Fibroblast of lung (primary cell): ENCODE data around the gene SH3BGRL2. TPM values are rescaled to one million over a fixed set of nuclear protein-coding genes. Genes with fewer than 3 reads are reported as not detected.

Experiments used
- DNase-seq, 2 donors: peaks; one replicate each; pipeline versions ENCODE4 v3.0.0 to v3.0.0-alpha.2; 2010; ENCODE audit warnings: low read depth in 2 of 2
- H2AFZ ChIP-seq: 2 replicates; pipeline ENCODE4 v1.5.1; 2012; ENCODE audit warnings: low read length, control low read depth, inconsistent platforms
- H3K27ac ChIP-seq: 2 replicates; pipeline ENCODE4 v1.5.1; 2011; ENCODE audit warnings: low read length, control low read depth; ENCODE audit not compliant: insufficient read depth
- H3K27me3 ChIP-seq: 2 replicates; pipeline ENCODE4 v1.5.1; 2011; ENCODE audit warnings: mild to moderate bottlenecking, low read length; ENCODE audit not compliant: control insufficient read depth, insufficient read depth
- H3K36me3 ChIP-seq: 2 replicates; pipeline ENCODE4 v1.5.1; 2011; ENCODE audit warnings: low read length; ENCODE audit not compliant: control insufficient read depth, insufficient read depth
- H3K4me1 ChIP-seq: 2 replicates; pipeline ENCODE4 v1.5.1; 2011; ENCODE audit warnings: low read length; ENCODE audit not compliant: control insufficient read depth, insufficient read depth; ENCODE audit errors: extremely low read depth
- H3K4me2 ChIP-seq: 2 replicates; pipeline ENCODE4 v1.5.1; 2011; ENCODE audit warnings: low read length, control low read depth; ENCODE audit not compliant: insufficient read depth; ENCODE audit errors: extremely low read depth
- H3K4me3 ChIP-seq, 4 experiments: fragments of 200-600 bp in 1 of 4; sonication (generic) in 1 of 4; replicated peaks in 1 of 4; 2 replicates each; pipeline ENCODE4 v1.5.1; 2011 to 2016; ENCODE audit warnings: low read length in 4 of 4, low read depth in 3 of 4, mild to moderate bottlenecking in 3 of 4, control low read depth in 2 of 4, inconsistent platforms in 1 of 4, mixed read lengths in 1 of 4; ENCODE audit not compliant: insufficient read depth in 1 of 4; ENCODE audit errors: control extremely low read depth in 1 of 4
- H3K79me2 ChIP-seq: 2 replicates; pipeline ENCODE4 v1.5.1; 2012; ENCODE audit warnings: mild to moderate bottlenecking, low read length, inconsistent platforms; ENCODE audit not compliant: control insufficient read depth, insufficient read depth
- H3K9ac ChIP-seq: 2 replicates; pipeline ENCODE4 v1.5.1; 2011; ENCODE audit warnings: mild to moderate bottlenecking, low read length, control low read depth; ENCODE audit not compliant: insufficient read depth
- H3K9me3 ChIP-seq: 2 replicates; pipeline ENCODE4 v1.5.1; 2012; ENCODE audit warnings: low read depth, low read length; ENCODE audit not compliant: control insufficient read depth, insufficient read depth
- H4K20me1 ChIP-seq: 2 replicates; pipeline ENCODE4 v1.5.1; 2011; ENCODE audit warnings: low read length; ENCODE audit not compliant: control insufficient read depth, insufficient read depth; ENCODE audit errors: extremely low read depth
- EZH2 ChIP-seq: IDR thresholded peaks from 2 replicates; pipeline ENCODE4 v1.5.1; 2012; ENCODE audit warnings: low read length, control low read depth, mild to moderate bottlenecking; ENCODE audit errors: missing control alignments
- polyA plus RNA-seq, 2 donors: library from polyadenylated mRNA; depleted of rRNA in 1 of 2; stranded (reverse) in 1 of 2; unstranded in 1 of 2; fragments of >200 nt; gene quantifications; 2 replicates each; pipeline ENCODE4 v1.2.1, GENCODE V29; 2011 to 2012; ENCODE audit warnings: missing spikeins in 1 of 2
- total RNA-seq: library from RNA; depleted of rRNA; stranded (reverse); fragments of >200 nt; gene quantifications from 2 replicates; pipeline ENCODE4 v1.2.1, GENCODE V29; 2014
- TF ChIP-seq, protein P1 (sequence below), 2 donors: IDR thresholded peaks in 1 of 2; conservative IDR thresholded peaks in 1 of 2; 1 replicate in 1 of 2; 2 replicates in 1 of 2; pipeline ENCODE4 v1.5.1; 2011 to 2012; ENCODE audit warnings: low read length in 2 of 2, control low read depth in 1 of 2, inconsistent platforms in 1 of 2, low read depth in 1 of 2, mild to moderate bottlenecking in 1 of 2

Gene SH3BGRL2
- total and polyA plus RNA-seq, 2 donors (not counting 1 experiment from before 2014, with no cell fraction given), result 1.5 to 4.3 TPM

DNA sequence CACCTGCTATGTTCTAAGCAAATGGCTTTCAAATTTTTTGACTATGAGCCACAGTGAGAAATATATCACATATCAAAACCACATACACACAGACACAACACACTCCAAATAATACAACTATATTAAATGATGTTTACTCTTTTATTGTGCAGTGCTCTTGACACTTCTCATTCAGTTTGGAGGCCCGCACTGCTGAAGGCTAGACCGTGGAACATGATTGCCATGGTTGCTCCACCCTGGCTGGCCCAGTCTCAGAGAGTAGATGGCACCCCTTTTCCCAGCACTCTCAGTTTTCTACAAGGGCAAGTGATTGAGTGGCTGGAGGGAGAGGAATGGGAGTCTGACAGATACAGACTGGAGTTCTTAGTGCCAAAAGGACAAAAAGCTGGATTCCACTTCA lies 86.9 kb downstream of the SH3BGRL2 start:
- Histone ChIP-seq H3K4me1 (no peaks in the 10 kb centered on the region), H3K27me3 (no peaks in the 10 kb centered on the region), H3K27ac (no peak overlapping the region), H3K9ac (no peak overlapping the region), H4K20me1 (no peaks in the 10 kb centered on the region), H3K4me3 (no peak overlapping the region), H3K79me2 (no peaks in the 10 kb centered on the region), H3K36me3 (no peaks in the 10 kb centered on the region), H3K4me2 (no peak overlapping the region), H2AFZ (no peak overlapping the region), H3K9me3 (no peaks in the 10 kb centered on the region)
- no peak for DNase-seq
- no peak for TF ChIP-seq EZH2
- TF ChIP-seq, protein P1, sequence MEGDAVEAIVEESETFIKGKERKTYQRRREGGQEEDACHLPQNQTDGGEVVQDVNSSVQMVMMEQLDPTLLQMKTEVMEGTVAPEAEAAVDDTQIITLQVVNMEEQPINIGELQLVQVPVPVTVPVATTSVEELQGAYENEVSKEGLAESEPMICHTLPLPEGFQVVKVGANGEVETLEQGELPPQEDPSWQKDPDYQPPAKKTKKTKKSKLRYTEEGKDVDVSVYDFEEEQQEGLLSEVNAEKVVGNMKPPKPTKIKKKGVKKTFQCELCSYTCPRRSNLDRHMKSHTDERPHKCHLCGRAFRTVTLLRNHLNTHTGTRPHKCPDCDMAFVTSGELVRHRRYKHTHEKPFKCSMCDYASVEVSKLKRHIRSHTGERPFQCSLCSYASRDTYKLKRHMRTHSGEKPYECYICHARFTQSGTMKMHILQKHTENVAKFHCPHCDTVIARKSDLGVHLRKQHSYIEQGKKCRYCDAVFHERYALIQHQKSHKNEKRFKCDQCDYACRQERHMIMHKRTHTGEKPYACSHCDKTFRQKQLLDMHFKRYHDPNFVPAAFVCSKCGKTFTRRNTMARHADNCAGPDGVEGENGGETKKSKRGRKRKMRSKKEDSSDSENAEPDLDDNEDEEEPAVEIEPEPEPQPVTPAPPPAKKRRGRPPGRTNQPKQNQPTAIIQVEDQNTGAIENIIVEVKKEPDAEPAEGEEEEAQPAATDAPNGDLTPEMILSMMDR (conservative IDR thresholded peaks at IDR 0.05 in 1 of 2, IDR thresholded peaks at IDR 0.05 in 1 of 2; ENCODE audit: low read depth in 1 of 2, low read length in 2 of 2), result no peak

GRCh38 chr6:79718509-79719247 lies 87.5 kb downstream of the SH3BGRL2 start:
- Histone ChIP-seq H3K27ac (no peak overlapping the region), H3K4me3 (no peak overlapping the region), H3K4me2 (no peak overlapping the region), H4K20me1 (no peaks in the 10 kb centered on the region), H3K79me2 (no peaks in the 10 kb centered on the region), H3K36me3 (no peaks in the 10 kb centered on the region), H2AFZ (no peak overlapping the region), H3K9ac (no peak overlapping the region), H3K9me3 (no peaks in the 10 kb centered on the region), H3K27me3 (no peaks in the 10 kb centered on the region), H3K4me1 (no peaks in the 10 kb centered on the region)
- peak; percentile 27 to 79 for DNase-seq
- TF ChIP-seq, protein P1 (conservative IDR thresholded peaks at IDR 0.05 in 1 of 2, IDR thresholded peaks at IDR 0.05 in 1 of 2; ENCODE audit: low read depth in 1 of 2, low read length in 2 of 2), result no peak
- TF ChIP-seq EZH2, result no peak

DNA sequence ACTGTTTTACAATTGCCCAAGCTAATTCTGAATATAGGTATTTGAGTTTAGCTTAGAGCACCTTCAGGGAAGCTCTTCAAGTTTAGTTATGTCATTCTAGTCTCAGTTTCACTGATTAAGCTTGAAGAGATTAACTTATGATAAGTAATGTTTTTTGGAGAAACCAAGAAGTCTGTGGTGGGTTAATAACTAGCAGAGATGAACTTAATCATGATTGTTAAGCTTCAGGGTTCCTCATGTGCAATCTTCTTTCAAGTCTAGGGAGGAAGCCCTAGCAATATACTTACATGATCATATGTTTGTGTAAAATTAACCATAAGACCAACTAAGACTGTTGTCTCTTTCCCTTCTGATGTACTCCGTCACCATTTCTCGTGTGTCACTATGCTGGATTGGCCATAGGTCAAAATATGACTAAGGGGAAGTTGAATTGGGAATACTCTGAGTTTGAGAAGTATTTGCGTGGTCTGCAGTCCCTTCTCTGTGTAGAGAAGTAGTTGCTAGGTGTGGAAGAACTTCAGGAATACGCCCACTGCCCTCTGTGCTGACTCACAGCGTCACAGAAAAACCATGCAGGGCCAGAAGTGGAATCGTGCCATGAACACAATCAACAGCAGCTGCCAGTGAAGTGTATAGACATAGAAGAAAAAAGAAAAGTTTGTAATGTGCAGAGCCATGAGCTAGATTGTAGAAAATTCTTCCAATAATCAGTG lies 88.3 kb downstream of the SH3BGRL2 start:
- H3K79me2 ChIP-seq, result no peaks in the 10 kb centered on the region
- no peak overlapping the region for H3K4me2 ChIP-seq
- no peaks in the 10 kb centered on the region for H4K20me1 ChIP-seq
- no peaks in the 10 kb centered on the region for H3K36me3 ChIP-seq
- H3K9me3 ChIP-seq, result no peaks in the 10 kb centered on the region
- no peak overlapping the region for H2AFZ ChIP-seq
- no peak overlapping the region for H3K27ac ChIP-seq
- H3K4me1 ChIP-seq, result no peaks in the 10 kb centered on the region
- no peak overlapping the region for H3K4me3 ChIP-seq
- no peak for TF ChIP-seq EZH2
- TF ChIP-seq, protein P1 (conservative IDR thresholded peaks at IDR 0.05 in 1 of 2, IDR thresholded peaks at IDR 0.05 in 1 of 2; ENCODE audit: low read depth in 1 of 2, low read length in 2 of 2), result no peak
- H3K9ac ChIP-seq, result no peak overlapping the region
- peaks cover 1% of the 10 kb centered on the region for H3K27me3 ChIP-seq
- peak; percentile 56 to 85 for DNase-seq
